CD4-positive, CD25-positive, alpha-beta regulatory T cell (primary cell): ENCODE results near the gene OR5K1. TPM values are rescaled to one million over a fixed set of nuclear protein-coding genes. Genes with fewer than 3 reads are reported as not detected.

Source experiments
- ATAC-seq, 2 donors: fragments of 150-1000 bp; cut with Tn5 transposase; one replicate each; pipeline ENCODE4 v1.10.0; 2021; ENCODE audit warnings: low read depth in 2 of 2, moderate number of reproducible peaks in 2 of 2, moderate library complexity in 1 of 2
- DNase-seq, 3 donors: peaks; one replicate each; pipeline versions ENCODE4 v3.0.0 to v3.0.0-alpha.2; 2012 to 2022; ENCODE audit warnings: mixed read lengths in 1 of 3
- H3K27ac ChIP-seq: one replicate; pipeline ENCODE4 v1.7.0; 2013; ENCODE audit warnings: mild to moderate bottlenecking, low read length; ENCODE audit not compliant: insufficient read depth, poor library complexity, severe bottlenecking
- H3K27me3 ChIP-seq: one replicate; pipeline ENCODE4 v1.7.0; 2013; ENCODE audit warnings: low read length; ENCODE audit not compliant: control insufficient read depth, insufficient read depth
- H3K36me3 ChIP-seq: one replicate; pipeline ENCODE4 v1.7.0; 2013; ENCODE audit warnings: mild to moderate bottlenecking, low read length, moderate library complexity; ENCODE audit not compliant: control insufficient read depth, insufficient read depth
- H3K4me1 ChIP-seq: 2 replicates; pipeline ENCODE4 v1.7.0; 2013; ENCODE audit warnings: mild to moderate bottlenecking, low read length; ENCODE audit not compliant: insufficient read depth, control insufficient read depth, poor library complexity, severe bottlenecking
- H3K4me3 ChIP-seq: one replicate; pipeline ENCODE4 v1.7.0; 2013; ENCODE audit warnings: low read depth, mild to moderate bottlenecking, low read length, moderate library complexity
- H3K9me3 ChIP-seq, 2 experiments: 1 replicate in 1 of 2; 2 replicates in 1 of 2; pipeline ENCODE4 v1.7.0; 2013; ENCODE audit warnings: low read length in 2 of 2, mild to moderate bottlenecking in 1 of 2, moderate library complexity in 1 of 2; ENCODE audit not compliant: control insufficient read depth in 2 of 2
- H3K27ac Mint-ChIP-seq, 3 donors: one replicate each; pipeline ENCODE4 v1.8.0; 2020 to 2022; ENCODE audit warnings: mild to moderate bottlenecking in 3 of 3, mixed read lengths in 3 of 3, moderate library complexity in 2 of 3
- H3K27me3 Mint-ChIP-seq: one replicate; pipeline ENCODE4 v1.8.0; 2022; ENCODE audit warnings: mild to moderate bottlenecking, mixed read lengths
- H3K36me3 Mint-ChIP-seq: one replicate; pipeline ENCODE4 v1.8.0; 2020; ENCODE audit warnings: mixed read lengths
- H3K4me1 Mint-ChIP-seq, 4 donors: one replicate each; pipeline ENCODE4 v1.8.0; 2020 to 2022; ENCODE audit warnings: mixed read lengths in 4 of 4, mild to moderate bottlenecking in 1 of 4
- H3K4me3 Mint-ChIP-seq, 4 donors: one replicate each; pipeline ENCODE4 v1.8.0; 2020 to 2022; ENCODE audit warnings: mild to moderate bottlenecking in 4 of 4, mixed read lengths in 4 of 4, moderate library complexity in 3 of 4
- H3K9me3 Mint-ChIP-seq, 7 donors: one replicate each; pipeline ENCODE4 v1.8.0; 2020 to 2022; ENCODE audit warnings: mixed read lengths in 7 of 7, mild to moderate bottlenecking in 3 of 7, moderate library complexity in 2 of 7
- polyA plus RNA-seq, 4 donors: library from polyadenylated mRNA; unstranded; fragments of 300-500 nt; fragmentation: Illumina TruSeq; gene quantifications; one replicate each; pipeline ENCODE4 v1.2.3, GENCODE V29; 2021
- total RNA-seq: library from RNA; stranded (reverse); gene quantifications from one replicate; pipeline ENCODE4 v1.2.3, GENCODE V29; 2022

Gene OR5K1
- total and polyA plus RNA-seq, 5 donors from 2014 or later = not detected

GRCh38 chr3:98514948-98515347, 51.9 kb downstream of the OR5K1 start:
- ATAC-seq (no peak), DNase-seq (no peak)
- no peaks in the 10 kb centered on the region for H3K27me3 ChIP-seq
- H3K9me3 Mint-ChIP-seq = no peaks in the 10 kb centered on the region
- peaks cover 39 to 72% (median 59%) of the 10 kb centered on the region in 4 donors for H3K4me1 Mint-ChIP-seq
- no peaks in the 10 kb centered on the region for H3K9me3 ChIP-seq
- H3K36me3 ChIP-seq = peaks cover 54% of the 10 kb centered on the region
- H3K27ac Mint-ChIP-seq = peak overlapping the region in 1 of 3 donors; percentile 10
- peaks cover 56% of the 10 kb centered on the region for H3K36me3 Mint-ChIP-seq
- H3K27me3 Mint-ChIP-seq = no peaks in the 10 kb centered on the region
- H3K4me3 ChIP-seq = no peak overlapping the region
- peaks cover 43% of the 10 kb centered on the region for H3K4me1 ChIP-seq
- peak overlapping the region in 1 of 4 donors; percentile 27 for H3K4me3 Mint-ChIP-seq
- peak overlapping the region; percentile 36 for H3K27ac ChIP-seq

GRCh38 chr3:98518816-98519215, 55.8 kb downstream of the OR5K1 start:
- Histone ChIP-seq H3K9me3 (no peaks in the 10 kb centered on the region), H3K27ac (peak overlapping the region; percentile 50), H3K4me3 (peak overlapping the region; percentile 98), H3K36me3 (peaks cover 63% of the 10 kb centered on the region), H3K4me1 (peaks cover 59% of the 10 kb centered on the region), H3K27me3 (no peaks in the 10 kb centered on the region)
- ATAC-seq (no peak), DNase-seq (no peak)
- Mint-ChIP-seq H3K9me3 (no peaks in the 10 kb centered on the region), H3K27me3 (no peaks in the 10 kb centered on the region), H3K4me1 (peaks cover 52 to 80% (median 68%) of the 10 kb centered on the region in 4 donors), H3K4me3 (peak overlapping the region; percentile 95 to 97 (median 96)), H3K27ac (peak overlapping the region; percentile 10 to 89 (median 66)), H3K36me3 (peaks cover 52% of the 10 kb centered on the region)

GRCh38 chr3:98519351-98519750, 56.4 kb downstream of the OR5K1 start:
- Mint-ChIP-seq H3K27ac (peak overlapping the region; percentile 48 to 89 (median 66)), H3K27me3 (no peaks in the 10 kb centered on the region), H3K9me3 (no peaks in the 10 kb centered on the region), H3K4me3 (peak overlapping the region; percentile 95 to 97 (median 96)), H3K36me3 (peaks cover 50% of the 10 kb centered on the region), H3K4me1 (peaks cover 50 to 77% (median 68%) of the 10 kb centered on the region in 4 donors)
- Histone ChIP-seq H3K27me3 (no peaks in the 10 kb centered on the region), H3K9me3 (no peaks in the 10 kb centered on the region), H3K4me1 (peaks cover 59% of the 10 kb centered on the region), H3K27ac (peak overlapping the region; percentile 50), H3K4me3 (peak overlapping the region; percentile 98), H3K36me3 (peaks cover 61% of the 10 kb centered on the region)
- ATAC-seq (no peak), DNase-seq (no peak)

GRCh38 chr3:98521897-98522543, 59.0 kb downstream of the OR5K1 start:
- ATAC-seq (peak; percentile 20 to 25), DNase-seq (peak; percentile 45 to 69 (median 46))
- Histone ChIP-seq H3K27me3 (no peaks in the 10 kb centered on the region), H3K9me3 (no peaks in the 10 kb centered on the region), H3K4me3 (peak overlapping the region; percentile 98), H3K4me1 (peaks cover 46% of the 10 kb centered on the region), H3K36me3 (peaks cover 36% of the 10 kb centered on the region), H3K27ac (peak overlapping the region; percentile 96)
- Mint-ChIP-seq H3K4me3 (peak overlapping the region; percentile 95 to 97 (median 96)), H3K9me3 (no peaks in the 10 kb centered on the region), H3K36me3 (peaks cover 39% of the 10 kb centered on the region), H3K4me1 (peaks cover 40 to 65% (median 53%) of the 10 kb centered on the region in 4 donors), H3K27ac (peak overlapping the region; percentile 89 to 100 (median 95)), H3K27me3 (no peaks in the 10 kb centered on the region)

Other genes starting within 250 kb of the OR5K1 start
- gene OR5H6, start 199.0 kb upstream of the OR5K1 start, total RNA-seq = not detected
- not detected for gene OR5H6, start 199.0 kb upstream of the OR5K1 start, polyA plus RNA-seq
- gene OR5H2, start 180.7 kb upstream of the OR5K1 start, total RNA-seq = not detected
- not detected for gene OR5H2, start 180.7 kb upstream of the OR5K1 start, polyA plus RNA-seq
- not detected for gene OR5K4, start 109.3 kb upstream of the OR5K1 start, total RNA-seq
- gene OR5K4, start 109.3 kb upstream of the OR5K1 start, polyA plus RNA-seq = not detected
- gene OR5K3, start 72.5 kb upstream of the OR5K1 start, total RNA-seq = not detected
- not detected for gene OR5K3, start 72.5 kb upstream of the OR5K1 start, polyA plus RNA-seq
- gene OR5K2, start 34.5 kb downstream of the OR5K1 start, total RNA-seq = not detected
- gene OR5K2, start 34.5 kb downstream of the OR5K1 start, polyA plus RNA-seq = not detected
- gene CLDND1, start 59.7 kb downstream of the OR5K1 start, total RNA-seq = 266 TPM
- 100 to 1,000 TPM; 193 to 320 (median 249) TPM for gene CLDND1, start 59.7 kb downstream of the OR5K1 start, polyA plus RNA-seq
- gene GPR15, start 68.8 kb downstream of the OR5K1 start, total RNA-seq = 5.7 TPM
- gene GPR15, start 68.8 kb downstream of the OR5K1 start, polyA plus RNA-seq = 10 to 100 TPM in 2 of 4 donors, 1 to 10 TPM in 2; 8.6 to 72.4 (median 9.8) TPM
- gene CPOX, start 130.4 kb downstream of the OR5K1 start, total RNA-seq = 22.8 TPM
- gene CPOX, start 130.4 kb downstream of the OR5K1 start, polyA plus RNA-seq = 1 to 10 TPM; 7.1 to 9.5 (median 7.2) TPM